ENCODE results near the gene UNC93B1.

Gene UNC93B1

DNA sequence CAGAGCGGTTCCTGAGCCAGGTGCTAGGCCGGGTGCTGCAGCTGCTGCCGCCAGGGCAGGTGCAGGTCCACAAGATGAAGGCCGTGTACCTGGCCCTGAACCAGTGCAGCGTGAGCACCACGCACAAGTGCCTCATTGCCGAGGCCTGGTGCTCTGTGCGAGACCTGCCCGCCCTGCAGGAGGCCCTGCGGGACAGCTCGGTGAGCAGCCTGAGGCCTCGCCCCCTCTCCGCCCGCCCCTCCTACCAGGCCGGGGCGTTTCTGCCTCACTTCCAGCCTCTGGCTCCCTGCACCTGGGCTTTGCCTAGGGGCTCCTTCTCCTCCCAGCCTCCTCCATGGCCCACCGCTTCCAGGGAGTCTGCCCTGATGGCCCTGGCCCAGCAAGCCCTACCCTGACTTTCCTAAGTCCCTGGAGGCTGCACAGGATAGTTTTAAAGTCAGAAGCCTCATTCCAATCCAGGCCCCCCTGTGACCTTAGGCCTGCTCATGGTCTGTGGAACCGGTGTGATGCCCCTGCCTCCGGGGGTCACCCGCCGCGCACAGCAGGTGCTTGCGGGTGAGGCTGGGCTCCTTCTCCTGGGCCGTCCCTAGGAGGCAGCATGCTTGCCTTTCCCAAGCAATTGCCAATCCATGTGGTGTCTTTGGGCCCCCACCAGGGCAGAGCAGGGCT, 40.4 kb upstream of the UNC93B1 start:
- Histone ChIP-seq H3K27ac (no peak overlapping the region), H3K4me3 (ENCODE audit: low read depth in 1 of 2, low read length in 1 of 2) (no peak overlapping the region), H3K4me1 (ENCODE audit: control insufficient read depth in 1 of 2, insufficient read depth in 1 of 2, low read depth in 1 of 2, low read length in 1 of 2) (peaks cover 17 to 20% of the 10 kb centered on the region in 2 experiments), H3K36me3 (peaks cover 88% of the 10 kb centered on the region), H3K27me3 (no peaks in the 10 kb centered on the region), H3K9me3 (no peaks in the 10 kb centered on the region)
- TF ChIP-seq, protein P1, sequence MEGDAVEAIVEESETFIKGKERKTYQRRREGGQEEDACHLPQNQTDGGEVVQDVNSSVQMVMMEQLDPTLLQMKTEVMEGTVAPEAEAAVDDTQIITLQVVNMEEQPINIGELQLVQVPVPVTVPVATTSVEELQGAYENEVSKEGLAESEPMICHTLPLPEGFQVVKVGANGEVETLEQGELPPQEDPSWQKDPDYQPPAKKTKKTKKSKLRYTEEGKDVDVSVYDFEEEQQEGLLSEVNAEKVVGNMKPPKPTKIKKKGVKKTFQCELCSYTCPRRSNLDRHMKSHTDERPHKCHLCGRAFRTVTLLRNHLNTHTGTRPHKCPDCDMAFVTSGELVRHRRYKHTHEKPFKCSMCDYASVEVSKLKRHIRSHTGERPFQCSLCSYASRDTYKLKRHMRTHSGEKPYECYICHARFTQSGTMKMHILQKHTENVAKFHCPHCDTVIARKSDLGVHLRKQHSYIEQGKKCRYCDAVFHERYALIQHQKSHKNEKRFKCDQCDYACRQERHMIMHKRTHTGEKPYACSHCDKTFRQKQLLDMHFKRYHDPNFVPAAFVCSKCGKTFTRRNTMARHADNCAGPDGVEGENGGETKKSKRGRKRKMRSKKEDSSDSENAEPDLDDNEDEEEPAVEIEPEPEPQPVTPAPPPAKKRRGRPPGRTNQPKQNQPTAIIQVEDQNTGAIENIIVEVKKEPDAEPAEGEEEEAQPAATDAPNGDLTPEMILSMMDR (IDR thresholded peaks at IDR 0.05) = no peak

DNA sequence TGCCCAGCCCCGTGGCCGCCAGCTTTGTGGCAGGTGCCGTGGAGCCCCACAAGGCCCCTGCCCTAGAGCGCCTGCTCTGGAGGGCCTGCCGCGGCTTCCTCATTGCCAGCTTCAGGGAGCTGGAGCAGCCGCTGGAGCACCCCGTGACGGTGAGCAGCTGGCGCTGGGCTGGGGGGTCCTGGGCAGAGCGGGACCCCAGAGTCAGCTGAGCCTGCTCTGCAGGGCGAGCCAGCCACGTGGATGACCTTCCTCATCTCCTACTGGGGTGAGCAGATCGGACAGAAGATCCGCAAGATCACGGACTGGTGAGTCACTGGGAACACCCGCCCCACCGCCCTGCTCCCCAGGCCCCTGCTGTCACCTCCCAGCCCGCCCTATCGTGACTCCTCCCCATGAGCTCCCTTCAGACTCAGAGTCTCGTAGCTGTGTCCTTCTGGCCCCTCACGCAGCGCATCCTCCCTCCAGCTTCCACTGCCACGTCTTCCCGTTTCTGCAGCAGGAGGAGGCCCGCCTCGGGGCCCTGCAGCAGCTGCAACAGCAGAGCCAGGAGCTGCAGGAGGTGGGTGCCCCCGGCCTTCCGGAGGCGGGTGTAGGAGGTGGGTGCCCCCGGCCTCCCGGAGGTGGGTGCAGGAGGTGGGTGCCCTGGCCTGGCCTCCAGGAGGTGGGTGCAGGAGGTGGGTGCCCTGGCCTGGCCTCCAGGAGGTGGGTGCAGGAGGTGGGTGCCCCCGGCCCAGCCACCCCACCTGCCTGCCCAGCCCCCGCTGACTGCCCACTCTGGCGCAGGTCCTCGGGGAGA, 39.6 kb upstream of the UNC93B1 start:
- H3K9me3 ChIP-seq = no peaks in the 10 kb centered on the region
- H3K27ac ChIP-seq = no peak overlapping the region
- TF ChIP-seq, protein P1 (IDR thresholded peaks at IDR 0.05) = no peak
- peaks cover 23 to 25% of the 10 kb centered on the region in 2 experiments for H3K4me1 ChIP-seq (ENCODE audit: control insufficient read depth in 1 of 2, insufficient read depth in 1 of 2, low read depth in 1 of 2, low read length in 1 of 2)
- H3K27me3 ChIP-seq = no peaks in the 10 kb centered on the region
- no peak overlapping the region for H3K4me3 ChIP-seq (ENCODE audit: low read depth in 1 of 2, low read length in 1 of 2)
- H3K36me3 ChIP-seq = peaks cover 81% of the 10 kb centered on the region

DNA sequence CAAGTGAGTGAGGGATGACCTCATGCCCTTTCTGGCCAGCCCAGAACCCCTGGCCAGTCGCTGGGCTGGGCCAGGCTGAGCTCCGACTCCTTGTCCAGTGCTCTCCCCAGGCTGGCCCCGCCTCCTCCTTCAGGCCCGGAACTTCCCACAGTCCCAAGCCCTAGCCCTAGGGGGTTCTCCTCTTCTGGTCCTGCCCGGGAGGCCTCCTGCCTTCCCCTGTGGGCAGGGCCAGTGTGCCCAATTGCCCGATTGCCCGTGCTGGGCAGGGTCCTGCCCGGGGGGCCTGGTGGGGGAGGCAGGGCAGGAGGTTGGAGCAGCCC, 39.1 kb upstream of the UNC93B1 start:
- H3K36me3 ChIP-seq = peaks cover 75% of the 10 kb centered on the region
- no peak overlapping the region for H3K4me3 ChIP-seq (ENCODE audit: low read depth in 1 of 2, low read length in 1 of 2)
- peak overlapping the region; percentile 25 for H3K27ac ChIP-seq

DNA sequence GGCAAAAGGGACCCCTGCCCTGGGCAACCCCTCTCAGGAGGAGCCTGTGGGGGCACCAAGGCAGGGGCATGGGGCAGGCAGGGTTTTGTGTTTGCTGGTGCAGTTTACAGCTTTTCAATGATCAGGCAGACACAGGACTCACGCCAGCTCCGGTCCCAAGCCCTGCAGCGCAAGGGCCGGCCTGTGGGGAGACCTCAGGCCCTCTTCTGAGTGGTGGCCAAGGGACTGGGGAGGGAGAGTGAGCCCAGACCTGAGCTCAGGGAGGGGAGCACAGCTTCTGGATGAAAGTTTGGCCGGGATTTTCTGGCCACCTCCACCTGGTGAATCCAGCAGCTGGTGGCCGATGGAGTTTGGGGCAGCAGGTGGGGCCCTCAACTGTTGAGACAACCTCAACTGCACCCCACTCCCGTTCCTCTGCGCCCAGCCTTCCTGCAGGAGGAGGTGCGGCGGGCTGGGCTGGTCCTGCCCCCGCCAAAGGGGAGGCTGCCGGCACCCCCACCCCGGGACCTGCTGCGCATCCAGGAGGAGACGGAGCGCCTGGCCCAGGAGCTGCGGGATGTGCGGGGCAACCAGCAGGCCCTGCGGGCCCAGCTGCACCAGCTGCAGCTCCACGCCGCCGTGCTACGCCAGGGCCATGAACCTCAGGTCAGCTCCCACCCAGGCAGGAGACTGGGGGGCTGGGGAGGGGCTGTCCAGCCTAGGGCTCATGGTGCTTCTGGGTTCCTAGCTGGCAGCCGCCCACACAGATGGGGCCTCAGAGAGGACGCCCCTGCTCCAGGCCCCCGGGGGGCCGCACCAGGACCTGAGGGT, 38.5 kb upstream of the UNC93B1 start:
- H3K4me1 ChIP-seq (ENCODE audit: control insufficient read depth in 1 of 2, insufficient read depth in 1 of 2, low read depth in 1 of 2, low read length in 1 of 2) = peaks cover 34 to 36% of the 10 kb centered on the region in 2 experiments
- H3K27ac ChIP-seq = peak overlapping the region; percentile 99
- no peak overlapping the region for H3K4me3 ChIP-seq (ENCODE audit: low read depth in 1 of 2, low read length in 1 of 2)
- TF ChIP-seq, protein P1 (IDR thresholded peaks at IDR 0.05) = no peak
- H3K27me3 ChIP-seq = no peaks in the 10 kb centered on the region
- peaks cover 70% of the 10 kb centered on the region for H3K36me3 ChIP-seq
- no peaks in the 10 kb centered on the region for H3K9me3 ChIP-seq

More for the DNA sequence above, 39.1 kb upstream of the UNC93B1 start:
- Histone ChIP-seq H3K27me3 (no peaks in the 10 kb centered on the region), H3K4me1 (ENCODE audit: control insufficient read depth in 1 of 2, insufficient read depth in 1 of 2, low read depth in 1 of 2, low read length in 1 of 2) (peaks cover 29 to 31% of the 10 kb centered on the region in 2 experiments), H3K9me3 (no peaks in the 10 kb centered on the region)
- TF ChIP-seq, protein P1 (IDR thresholded peaks at IDR 0.05) = no peak

DNA sequence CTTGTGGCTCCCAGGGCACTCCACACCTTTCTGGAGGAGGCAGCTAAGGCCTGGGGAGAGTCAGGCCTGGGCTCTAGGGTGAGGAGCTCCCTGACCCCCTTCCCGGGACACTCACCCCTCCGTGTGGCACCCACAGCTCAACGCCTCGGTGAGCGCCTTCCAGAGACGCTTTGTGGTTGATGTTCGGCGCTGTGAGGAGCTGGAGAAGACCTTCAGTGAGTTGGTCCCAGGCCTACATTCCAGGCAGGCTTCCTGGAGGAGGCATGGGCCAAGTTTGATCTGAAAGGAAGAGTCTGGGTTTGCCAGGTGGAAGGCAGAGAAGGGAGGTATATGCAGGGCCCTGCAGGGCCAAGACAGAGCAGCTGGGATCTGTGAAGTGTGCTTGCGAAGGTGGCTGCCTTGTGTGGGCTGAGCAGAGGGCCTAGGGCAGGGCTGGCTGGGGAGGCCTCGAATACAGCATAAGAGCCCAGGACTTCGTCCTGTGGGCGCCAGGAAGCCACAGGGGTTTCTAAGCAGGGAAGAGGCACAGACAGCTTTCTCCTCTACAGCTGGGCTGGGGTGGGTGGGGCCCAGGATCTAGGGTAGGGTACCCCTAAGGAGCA, 37.8 kb upstream of the UNC93B1 start:
- peaks cover 63% of the 10 kb centered on the region for H3K36me3 ChIP-seq
- peak overlapping the region; percentile 99 for H3K27ac ChIP-seq
- H3K27me3 ChIP-seq = no peaks in the 10 kb centered on the region
- TF ChIP-seq, protein P1 (IDR thresholded peaks at IDR 0.05) = no peak
- peak overlapping the region; percentile 87 to 100 for H3K4me3 ChIP-seq (ENCODE audit: low read depth in 1 of 2, low read length in 1 of 2)
- H3K9me3 ChIP-seq = no peaks in the 10 kb centered on the region
- peaks cover 41 to 43% of the 10 kb centered on the region in 2 experiments for H3K4me1 ChIP-seq (ENCODE audit: control insufficient read depth in 1 of 2, insufficient read depth in 1 of 2, low read depth in 1 of 2, low read length in 1 of 2)
